Measurements from ENCODE around the gene ERCC6. TPM values are rescaled to one million over a fixed set of nuclear protein-coding genes. Genes with fewer than 3 reads are reported as not detected.

Gene ERCC6
- polyA plus RNA-seq, 1 donor from 2014 or later: 13.9 TPM

- no peaks in the 10 kb centered on the region for H3K9me3 ChIP-seq (ENCODE audit: low read length)
- no peaks in the 10 kb centered on the region for H3K9me2 ChIP-seq (ENCODE audit: insufficient read depth, low read length)
- no peaks in the 10 kb centered on the region for H4K20me1 ChIP-seq (ENCODE audit: insufficient read depth)
- no peaks in the 10 kb centered on the region for H3F3A ChIP-seq (ENCODE audit: insufficient read depth, low read length, poor library complexity, severe bottlenecking)
- no peaks in the 10 kb centered on the region for H3K27me3 ChIP-seq (ENCODE audit: insufficient read depth, low read depth, low read length)
- no peak overlapping the region for H3K27ac ChIP-seq (ENCODE audit: low read length)
- H3K79me2 ChIP-seq (replicated peaks; ENCODE audit: insufficient read depth, low read length): no peaks in the 10 kb centered on the region
- H3K36me3 ChIP-seq (ENCODE audit: insufficient read depth, low read length): peaks cover 5% of the 10 kb centered on the region
- no peak overlapping the region for H3K4me3 ChIP-seq (ENCODE audit: low read length)
- no peak overlapping the region for H2AFZ ChIP-seq (ENCODE audit: low read depth, low read length)
- TF ChIP-seq TAF1 (IDR thresholded peaks at IDR 0.05; ENCODE audit: low read depth) (no peak), CTCF (IDR thresholded peaks at IDR 0.05; ENCODE audit: poor library complexity, severe bottlenecking) (no peak), POLR2AphosphoS5 (IDR thresholded peaks at IDR 0.05) (no peak), SMC3 (conservative IDR thresholded peaks at IDR 0.05; ENCODE audit: poor library complexity) (no peak), RAD21 (conservative IDR thresholded peaks at IDR 0.05) (no peak), EZH2 (IDR thresholded peaks at IDR 0.05; ENCODE audit: borderline replicate concordance, insufficient read depth, low read length, poor library complexity, severe bottlenecking) (no peak), EP300 (conservative IDR thresholded peaks at IDR 0.05; ENCODE audit: poor library complexity, severe bottlenecking) (no peak), REST (IDR thresholded peaks at IDR 0.05; ENCODE audit: borderline replicate concordance) (no peak), MXI1 (conservative IDR thresholded peaks at IDR 0.05; ENCODE audit: poor library complexity, severe bottlenecking) (no peak)
- H3K4me2 ChIP-seq (ENCODE audit: low read length): no peak overlapping the region
- no peak overlapping the region for H3K9ac ChIP-seq (ENCODE audit: low read length)
Observed at GRCh38 chr10:49526619-49527018, 12.3 kb downstream of the ERCC6 start.

- no peaks in the 10 kb centered on the region for H4K20me1 ChIP-seq (ENCODE audit: insufficient read depth)
- H3K9me3 ChIP-seq (ENCODE audit: low read length): no peaks in the 10 kb centered on the region
- H3K9me2 ChIP-seq (ENCODE audit: insufficient read depth, low read length): no peaks in the 10 kb centered on the region
- H3K4me2 ChIP-seq (ENCODE audit: low read length): no peak overlapping the region
- H3K4me3 ChIP-seq (ENCODE audit: low read length): no peak overlapping the region
- no peaks in the 10 kb centered on the region for H3K27me3 ChIP-seq (ENCODE audit: insufficient read depth, low read depth, low read length)
- peaks cover 5% of the 10 kb centered on the region for H3K36me3 ChIP-seq (ENCODE audit: insufficient read depth, low read length)
- no peaks in the 10 kb centered on the region for H3F3A ChIP-seq (ENCODE audit: insufficient read depth, low read length, poor library complexity, severe bottlenecking)
- H2AFZ ChIP-seq (ENCODE audit: low read depth, low read length): no peak overlapping the region
- H3K9ac ChIP-seq (ENCODE audit: low read length): no peak overlapping the region
- H3K79me2 ChIP-seq (replicated peaks; ENCODE audit: insufficient read depth, low read length): no peaks in the 10 kb centered on the region
- TF ChIP-seq MXI1 (conservative IDR thresholded peaks at IDR 0.05; ENCODE audit: poor library complexity, severe bottlenecking): no peak
- TF ChIP-seq POLR2AphosphoS5 (IDR thresholded peaks at IDR 0.05): no peak
- H3K27ac ChIP-seq (ENCODE audit: low read length): no peak overlapping the region
Observed at GRCh38 chr10:49524496-49524895, 14.4 kb downstream of the ERCC6 start.

- Histone ChIP-seq H2AFZ (ENCODE audit: low read depth, low read length) (no peak overlapping the region), H3K79me2 (replicated peaks; ENCODE audit: insufficient read depth, low read length) (no peaks in the 10 kb centered on the region), H3F3A (ENCODE audit: insufficient read depth, low read length, poor library complexity, severe bottlenecking) (no peaks in the 10 kb centered on the region), H3K27ac (ENCODE audit: low read length) (no peak overlapping the region), H4K20me1 (ENCODE audit: insufficient read depth) (no peaks in the 10 kb centered on the region), H3K9me3 (ENCODE audit: low read length) (no peaks in the 10 kb centered on the region), H3K9me2 (ENCODE audit: insufficient read depth, low read length) (no peaks in the 10 kb centered on the region), H3K9ac (ENCODE audit: low read length) (no peak overlapping the region), H3K4me3 (ENCODE audit: low read length) (no peak overlapping the region), H3K36me3 (ENCODE audit: insufficient read depth, low read length) (peaks cover 5% of the 10 kb centered on the region), H3K4me2 (ENCODE audit: low read length) (no peak overlapping the region), H3K27me3 (ENCODE audit: insufficient read depth, low read depth, low read length) (no peaks in the 10 kb centered on the region)
- TF ChIP-seq SMC3 (conservative IDR thresholded peaks at IDR 0.05; ENCODE audit: poor library complexity) (no peak), EZH2 (IDR thresholded peaks at IDR 0.05; ENCODE audit: borderline replicate concordance, insufficient read depth, low read length, poor library complexity, severe bottlenecking) (no peak), REST (IDR thresholded peaks at IDR 0.05; ENCODE audit: borderline replicate concordance) (no peak), MXI1 (conservative IDR thresholded peaks at IDR 0.05; ENCODE audit: poor library complexity, severe bottlenecking) (no peak), EP300 (conservative IDR thresholded peaks at IDR 0.05; ENCODE audit: poor library complexity, severe bottlenecking) (no peak), RAD21 (conservative IDR thresholded peaks at IDR 0.05) (no peak), TAF1 (IDR thresholded peaks at IDR 0.05; ENCODE audit: low read depth) (no peak), POLR2AphosphoS5 (IDR thresholded peaks at IDR 0.05) (no peak)
Observed at GRCh38 chr10:49523301-49523700, 15.6 kb downstream of the ERCC6 start.
